ENCODE data around the gene ZBTB40. TPM values are rescaled to one million over a fixed set of nuclear protein-coding genes. Genes with fewer than 3 reads are reported as not detected.
A peak's percentile ranks its signal among the peaks of the same experiment; 100 is the strongest.

Gene ZBTB40
- polyA plus RNA-seq, 3 donors: 1.1 to 17.8 (median 1.3) TPM

DNA sequence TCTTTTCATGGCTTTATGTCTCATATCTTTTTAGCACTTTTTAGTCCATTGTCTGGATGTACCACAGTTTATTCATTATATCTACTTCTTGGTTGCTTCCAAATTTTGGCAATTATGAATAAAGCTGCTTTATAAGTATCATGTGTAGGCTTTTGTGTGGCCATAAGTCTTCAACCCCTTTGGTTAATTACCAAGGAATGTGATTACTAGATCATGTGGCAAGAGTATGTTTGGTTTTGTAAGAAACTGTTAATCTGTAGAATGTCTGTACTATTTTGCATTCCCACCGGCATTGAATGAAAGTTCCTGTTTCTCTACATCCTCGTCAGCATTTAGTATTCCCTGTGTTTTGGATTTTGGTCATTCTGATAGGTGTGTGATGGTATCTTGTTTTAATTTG is 31.5 kb downstream of the ZBTB40 start:
- TF ChIP-seq, protein P1, sequence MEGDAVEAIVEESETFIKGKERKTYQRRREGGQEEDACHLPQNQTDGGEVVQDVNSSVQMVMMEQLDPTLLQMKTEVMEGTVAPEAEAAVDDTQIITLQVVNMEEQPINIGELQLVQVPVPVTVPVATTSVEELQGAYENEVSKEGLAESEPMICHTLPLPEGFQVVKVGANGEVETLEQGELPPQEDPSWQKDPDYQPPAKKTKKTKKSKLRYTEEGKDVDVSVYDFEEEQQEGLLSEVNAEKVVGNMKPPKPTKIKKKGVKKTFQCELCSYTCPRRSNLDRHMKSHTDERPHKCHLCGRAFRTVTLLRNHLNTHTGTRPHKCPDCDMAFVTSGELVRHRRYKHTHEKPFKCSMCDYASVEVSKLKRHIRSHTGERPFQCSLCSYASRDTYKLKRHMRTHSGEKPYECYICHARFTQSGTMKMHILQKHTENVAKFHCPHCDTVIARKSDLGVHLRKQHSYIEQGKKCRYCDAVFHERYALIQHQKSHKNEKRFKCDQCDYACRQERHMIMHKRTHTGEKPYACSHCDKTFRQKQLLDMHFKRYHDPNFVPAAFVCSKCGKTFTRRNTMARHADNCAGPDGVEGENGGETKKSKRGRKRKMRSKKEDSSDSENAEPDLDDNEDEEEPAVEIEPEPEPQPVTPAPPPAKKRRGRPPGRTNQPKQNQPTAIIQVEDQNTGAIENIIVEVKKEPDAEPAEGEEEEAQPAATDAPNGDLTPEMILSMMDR (IDR thresholded peaks at IDR 0.05): no peak
- peaks cover 8% of the 10 kb centered on the region in 2 donors for H3K4me1 ChIP-seq (ENCODE audit: control insufficient read depth in 1 of 2, insufficient read depth in 2 of 2, low read length in 2 of 2)
- no peaks in the 10 kb centered on the region for H3K27me3 ChIP-seq (ENCODE audit: control insufficient read depth in 2 of 2, insufficient read depth in 2 of 2, low read length in 2 of 2)
- H3K4me3 Mint-ChIP-seq: no peak overlapping the region
- H3K9me3 Mint-ChIP-seq: peaks cover 11 to 26% (median 16%) of the 10 kb centered on the region in 7 donors
- no peaks in the 10 kb centered on the region for H3K36me3 ChIP-seq (replicated peaks in 1 of 2; ENCODE audit: control insufficient read depth in 1 of 2, insufficient read depth in 2 of 2, low read length in 2 of 2)
- H3K79me2 ChIP-seq (ENCODE audit: insufficient read depth, low read length): peaks cover 57% of the 10 kb centered on the region
- peaks cover 0 to 12% of the 10 kb centered on the region in 2 donors for H3K9me3 ChIP-seq (replicated peaks in 1 of 2; ENCODE audit: control insufficient read depth in 1 of 2, insufficient read depth in 1 of 2, low read length in 2 of 2)
- H3K27ac ChIP-seq (ENCODE audit: low read depth in 1 of 2, low read length in 2 of 2): no peak overlapping the region
- H3K36me3 Mint-ChIP-seq: peaks cover 8 to 11% of the 10 kb centered on the region in 2 donors
- H3K4me1 Mint-ChIP-seq: no peaks in the 10 kb centered on the region
- H3K27ac Mint-ChIP-seq: no peak overlapping the region
- no peak overlapping the region for H3K4me3 ChIP-seq (replicated peaks in 1 of 3; ENCODE audit: low read depth in 2 of 3, low read length in 3 of 3)
- H4K20me1 ChIP-seq (ENCODE audit: insufficient read depth, low read length): peaks cover 36% of the 10 kb centered on the region
- WGBS (ENCODE audit: insufficient coverage): no CpG with 5 or more reads among the region's 2 CpGs
- intact Hi-C loops (cut with micrococcal nuclease): no loop called here
- H3K9ac ChIP-seq (ENCODE audit: insufficient read depth, low read length, poor library complexity, severe bottlenecking): no peak overlapping the region
- H2AFZ ChIP-seq (ENCODE audit: insufficient read depth, low read depth, low read length, poor library complexity, severe bottlenecking): no peak overlapping the region
- H3K27me3 Mint-ChIP-seq (ENCODE audit: low read depth in 3 of 3): no peaks in the 10 kb centered on the region
- no peak for DNase-seq
- no peak overlapping the region for H3K4me2 ChIP-seq (replicated peaks; ENCODE audit: extremely low read depth, low read length, poor library complexity, severe bottlenecking)

DNA sequence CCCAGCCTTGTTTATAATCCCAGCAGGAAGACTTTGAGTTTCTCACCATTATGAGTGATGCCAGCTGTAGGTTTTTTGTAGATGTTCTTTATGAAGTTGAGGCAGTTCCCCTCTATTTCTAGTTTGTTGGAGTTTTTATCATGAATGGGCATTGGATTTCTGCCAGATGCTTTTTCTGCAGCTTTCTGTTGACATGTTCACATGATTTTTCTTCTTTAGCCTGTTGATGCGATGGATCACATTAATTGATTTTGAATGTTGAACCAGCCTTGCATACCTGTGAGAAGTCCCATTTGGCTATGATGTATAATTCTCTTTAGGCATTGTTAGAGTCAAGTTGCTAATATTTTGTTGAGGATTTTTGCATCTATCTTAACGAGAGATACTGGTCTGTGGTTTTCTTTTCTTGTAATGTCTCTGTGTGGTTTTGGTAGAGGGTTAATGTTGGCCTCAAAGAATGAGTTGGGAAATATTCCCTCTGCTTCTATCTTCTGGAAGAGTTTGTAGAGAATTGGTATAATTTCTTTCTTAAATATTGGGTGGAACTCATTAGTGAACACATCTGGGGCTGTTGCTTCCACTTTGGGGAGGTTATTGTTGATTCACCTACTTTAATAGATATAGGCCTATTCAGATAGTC is 33.2 kb downstream of the ZBTB40 start:
- peaks cover 8% of the 10 kb centered on the region in 2 donors for H3K4me1 ChIP-seq (ENCODE audit: control insufficient read depth in 1 of 2, insufficient read depth in 2 of 2, low read length in 2 of 2)
- no peaks in the 10 kb centered on the region for H3K4me1 Mint-ChIP-seq
- no peak overlapping the region for H3K27ac ChIP-seq (ENCODE audit: low read depth in 1 of 2, low read length in 2 of 2)
- H3K27ac Mint-ChIP-seq: peak overlapping the region in 3 of 7 donors; percentile 26 to 47 (median 43)
- H3K4me2 ChIP-seq (replicated peaks; ENCODE audit: extremely low read depth, low read length, poor library complexity, severe bottlenecking): no peak overlapping the region
- H3K9me3 Mint-ChIP-seq: peaks cover 9 to 21% (median 13%) of the 10 kb centered on the region in 7 donors
- no peak overlapping the region for H2AFZ ChIP-seq (ENCODE audit: insufficient read depth, low read depth, low read length, poor library complexity, severe bottlenecking)
- no peak overlapping the region for H3K9ac ChIP-seq (ENCODE audit: insufficient read depth, low read length, poor library complexity, severe bottlenecking)
- intact Hi-C loops (cut with micrococcal nuclease): no loop called here
- peaks cover 58% of the 10 kb centered on the region for H3K79me2 ChIP-seq (ENCODE audit: insufficient read depth, low read length)
- WGBS (ENCODE audit: insufficient coverage): 50% methylated on average over 2 of the region's 2 CpGs
- H3K4me3 ChIP-seq (replicated peaks in 1 of 3; ENCODE audit: low read depth in 2 of 3, low read length in 3 of 3): no peak overlapping the region
- no peaks in the 10 kb centered on the region for H3K27me3 ChIP-seq (ENCODE audit: control insufficient read depth in 2 of 2, insufficient read depth in 2 of 2, low read length in 2 of 2)
- peaks cover 0 to 12% of the 10 kb centered on the region in 2 donors for H3K9me3 ChIP-seq (replicated peaks in 1 of 2; ENCODE audit: control insufficient read depth in 1 of 2, insufficient read depth in 1 of 2, low read length in 2 of 2)
- TF ChIP-seq, protein P1 (IDR thresholded peaks at IDR 0.05): no peak
- no peak overlapping the region for H3K4me3 Mint-ChIP-seq
- no peak for DNase-seq
- peaks cover 5 to 6% of the 10 kb centered on the region in 2 donors for H3K36me3 Mint-ChIP-seq
- H3K36me3 ChIP-seq (replicated peaks in 1 of 2; ENCODE audit: control insufficient read depth in 1 of 2, insufficient read depth in 2 of 2, low read length in 2 of 2): peaks cover under 1 to 2% of the 10 kb centered on the region in 2 donors
- peaks cover 43% of the 10 kb centered on the region for H4K20me1 ChIP-seq (ENCODE audit: insufficient read depth, low read length)
- H3K27me3 Mint-ChIP-seq (ENCODE audit: low read depth in 3 of 3): no peaks in the 10 kb centered on the region
